Measurements from ENCODE around the gene RCBTB2. TPM values are rescaled to one million over a fixed set of nuclear protein-coding genes. Genes with fewer than 3 reads are reported as not detected.

The RCBTB2 gene
- total RNA-seq, 2 experiments from 2014 or later, result 1.6 to 2.2 TPM

GRCh38 chr13:48569104-48569666, 36.3 kb upstream of the RCBTB2 start:
- Mint-ChIP-seq H3K36me3 (ENCODE audit: low read depth) (no peaks in the 10 kb centered on the region), H3K9me3 (no peaks in the 10 kb centered on the region), H3K4me1 (ENCODE audit: low read depth) (peaks cover 7% of the 10 kb centered on the region), H3K27me3 (peaks cover 50% of the 10 kb centered on the region), H3K27ac (no peak overlapping the region), H3K4me3 (no peak overlapping the region)
- ChIA-PET CTCF (interaction anchor here (0.8 to 4.6 kb wide), 7 partner anchors 10 to 235 kb away, joined by 3 to 36 read pairs (median 3); no protein-coding TSS in a partner anchor), POLR2A (no interaction called here)
- ATAC-seq (no peak), DNase-seq (no peak)
- TF ChIP-seq CTCF (IDR thresholded peaks at IDR 0.05), result no peak
- intact Hi-C loops (cut with micrococcal nuclease), result no loop called here

- ChIA-PET POLR2A (no interaction called here), CTCF (interaction anchor here (0.9 to 4.6 kb wide), 5 partner anchors 11 to 238 kb away, joined by 3 to 36 read pairs (median 3); no protein-coding TSS in a partner anchor)
- no peaks in the 10 kb centered on the region for H3K9me3 Mint-ChIP-seq
- no peak for TF ChIP-seq CTCF (IDR thresholded peaks at IDR 0.05)
- DNase-seq (no peak), ATAC-seq (no peak)
- no peak overlapping the region for H3K4me3 Mint-ChIP-seq
- H3K36me3 Mint-ChIP-seq (ENCODE audit: low read depth), result no peaks in the 10 kb centered on the region
- peaks cover 7% of the 10 kb centered on the region for H3K4me1 Mint-ChIP-seq (ENCODE audit: low read depth)
- intact Hi-C loops (cut with micrococcal nuclease), result no loop called here
- H3K27ac Mint-ChIP-seq, result no peak overlapping the region
- H3K27me3 Mint-ChIP-seq, result peaks cover 52% of the 10 kb centered on the region
These were observed 35.7 kb upstream of the RCBTB2 start for GRCh38 chr13:48568370-48569103.

GRCh38 chr13:48567515-48568369, 34.9 kb upstream of the RCBTB2 start:
- Mint-ChIP-seq H3K4me1 (ENCODE audit: low read depth) (peaks cover 14% of the 10 kb centered on the region), H3K27me3 (peaks cover 53% of the 10 kb centered on the region), H3K4me3 (no peak overlapping the region), H3K9me3 (no peaks in the 10 kb centered on the region), H3K36me3 (ENCODE audit: low read depth) (no peaks in the 10 kb centered on the region), H3K27ac (no peak overlapping the region)
- DNase-seq (no peak), ATAC-seq (no peak)
- ChIA-PET CTCF (interaction anchor here (0.9 to 4.6 kb wide), 4 partner anchors 12 to 237 kb away, joined by 3 to 36 read pairs (median 3); no protein-coding TSS in a partner anchor), POLR2A (no interaction called here)
- intact Hi-C loops (cut with micrococcal nuclease), result no loop called here
- no peak for TF ChIP-seq CTCF (IDR thresholded peaks at IDR 0.05)

GRCh38 chr13:48564056-48564455, 31.2 kb upstream of the RCBTB2 start:
- no peak for TF ChIP-seq CTCF (IDR thresholded peaks at IDR 0.05)
- Mint-ChIP-seq H3K27me3 (peaks cover 58% of the 10 kb centered on the region), H3K27ac (no peak overlapping the region), H3K36me3 (ENCODE audit: low read depth) (no peaks in the 10 kb centered on the region), H3K9me3 (no peaks in the 10 kb centered on the region), H3K4me3 (no peak overlapping the region), H3K4me1 (ENCODE audit: low read depth) (peaks cover 28% of the 10 kb centered on the region)
- DNase-seq (no peak), ATAC-seq (no peak)
- CTCF ChIA-PET, result interaction anchor here (0.9 to 1.5 kb wide), 3 partner anchors 14 to 240 kb away, joined by 3 to 6 read pairs (median 3); no protein-coding TSS in a partner anchor
- intact Hi-C loops (cut with micrococcal nuclease), result no loop called here
- POLR2A ChIA-PET, result interaction anchor here (1.5 kb wide), 1 partner anchor 70 kb away, joined by 3 read pairs; no protein-coding TSS in a partner anchor

All from activated CD8-positive, alpha-beta T cell treated with anti-CD3 and anti-CD28 coated beads for 36 hours (primary cell).